ENCODE results near the gene MTFP1. TPM values are rescaled to one million over a fixed set of nuclear protein-coding genes. Genes with fewer than 3 reads are reported as not detected.
"Not testable (repeated sequence)": the region's sequence is repeated elsewhere in the genome, so short reads cannot be mapped to it uniquely, and the experiment has no call there.

MTFP1 gene
- total RNA-seq, 1 experiment from 2014 or later = 10.0 TPM

DNA sequence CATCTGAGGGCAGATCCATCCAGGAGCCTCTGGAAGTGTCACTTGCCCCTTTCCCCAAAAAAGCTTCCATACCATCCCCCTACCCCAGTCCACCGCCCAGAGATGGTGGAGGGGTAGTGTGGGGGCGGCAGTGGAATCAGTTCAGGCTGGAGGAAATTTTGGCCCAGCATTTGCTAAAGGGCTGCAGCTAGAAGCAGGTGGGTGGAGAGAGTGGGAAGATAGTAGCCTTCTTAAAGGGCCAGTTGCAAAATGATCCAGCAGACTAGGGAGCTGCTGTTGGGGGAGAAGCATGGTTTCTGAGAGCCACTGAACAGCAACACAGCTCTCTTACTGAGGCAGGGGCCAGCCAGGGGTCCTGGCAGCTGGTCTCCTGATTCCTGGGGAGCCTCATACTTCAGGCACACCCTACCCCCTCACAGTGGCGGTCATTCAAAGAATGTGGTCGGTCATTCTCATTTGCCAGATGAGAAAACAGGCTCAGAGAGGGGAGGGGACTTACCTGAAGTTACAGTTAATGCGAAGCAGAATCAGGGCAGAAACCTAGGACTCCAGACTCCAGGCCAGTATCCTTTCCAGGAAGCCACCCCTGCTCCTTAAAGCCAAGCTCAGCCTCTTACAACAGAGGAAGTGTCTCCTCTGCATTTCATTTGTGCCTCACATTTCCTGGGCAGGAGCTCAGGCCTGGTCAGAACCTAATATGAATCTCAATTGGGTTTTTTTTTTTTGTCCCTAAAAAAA lies 23.4 kb upstream of the MTFP1 start:
- DNase-seq (ENCODE audit: low read depth) = no peak

DNA sequence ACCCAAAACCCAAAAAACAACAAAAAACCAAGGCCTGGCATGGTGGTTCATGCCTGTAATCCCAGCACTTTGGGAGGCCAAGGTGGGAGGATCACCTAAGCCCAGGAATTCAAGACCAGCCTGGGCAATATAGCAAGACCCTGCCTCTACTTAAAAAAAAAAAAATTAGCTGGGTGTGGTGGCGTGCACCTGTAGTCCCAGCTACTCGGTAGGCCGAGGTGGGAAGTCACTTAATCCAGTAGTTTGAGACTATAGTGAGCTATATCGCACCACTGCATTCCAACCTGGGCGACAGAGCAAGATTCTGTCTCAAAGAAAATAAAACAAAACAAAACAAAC lies 22.8 kb upstream of the MTFP1 start:
- not testable (repeated sequence) for DNase-seq (ENCODE audit: low read depth)

DNA sequence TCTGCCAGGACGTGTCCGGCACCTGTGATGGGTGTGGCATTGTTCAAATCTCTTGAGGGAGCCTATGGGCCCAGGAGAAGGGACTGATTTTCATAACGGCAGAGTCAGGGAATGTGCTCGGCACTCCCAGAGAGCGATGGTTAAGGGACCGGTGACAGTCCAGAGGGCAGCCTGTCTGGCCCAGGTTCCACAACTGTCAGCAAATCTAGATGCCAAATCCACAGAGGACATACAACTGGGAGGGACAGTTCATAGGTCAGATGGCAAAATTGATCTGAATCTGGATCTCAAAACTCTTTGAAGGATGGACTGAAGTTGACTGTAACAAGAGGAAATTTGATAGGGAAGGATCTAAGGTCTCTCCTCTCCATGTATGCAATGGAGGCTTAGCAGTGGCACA lies 21.3 kb upstream of the MTFP1 start:
- no peak for DNase-seq (ENCODE audit: low read depth)

DNA sequence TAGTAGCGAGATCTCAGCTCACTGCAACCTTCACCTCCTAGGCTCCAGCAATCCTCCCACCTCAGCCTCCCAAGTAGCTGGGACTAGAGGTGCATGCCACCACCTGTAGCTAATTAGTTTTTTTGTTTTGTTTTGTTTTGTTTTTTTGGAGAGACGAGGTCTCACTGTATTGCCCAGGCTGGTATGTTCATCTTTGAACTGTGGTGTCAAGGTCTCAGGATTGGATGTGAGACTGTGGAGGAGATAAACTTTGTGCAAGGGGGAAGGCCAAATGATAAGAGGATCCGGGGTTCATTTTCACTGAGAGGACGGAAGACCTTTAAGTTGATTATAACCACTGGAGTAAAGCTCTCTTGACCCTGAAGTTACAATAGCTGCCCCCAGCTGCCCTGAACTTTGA lies 19.8 kb upstream of the MTFP1 start:
- DNase-seq (ENCODE audit: low read depth) = no peak

DNA sequence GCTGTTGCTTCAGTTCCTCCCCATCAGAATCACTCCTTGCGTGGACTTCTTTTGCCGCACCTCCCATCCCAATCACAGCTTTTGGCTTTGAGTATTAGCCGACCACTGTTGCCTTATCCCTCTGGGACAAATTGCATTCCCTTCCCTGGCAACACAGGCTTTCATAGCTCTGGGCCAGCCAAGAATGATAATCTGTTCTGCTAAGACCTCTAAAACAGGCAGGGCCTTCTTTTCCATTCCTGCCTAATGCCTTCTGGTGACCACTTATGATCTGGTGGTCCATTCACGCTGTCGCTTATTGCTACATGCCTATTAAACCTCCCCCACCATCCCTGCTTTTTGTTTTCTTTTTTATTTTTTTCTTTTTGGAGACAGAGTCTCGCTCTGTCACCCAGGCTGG lies 19.2 kb upstream of the MTFP1 start:
- DNase-seq (ENCODE audit: low read depth) = no peak

DNA sequence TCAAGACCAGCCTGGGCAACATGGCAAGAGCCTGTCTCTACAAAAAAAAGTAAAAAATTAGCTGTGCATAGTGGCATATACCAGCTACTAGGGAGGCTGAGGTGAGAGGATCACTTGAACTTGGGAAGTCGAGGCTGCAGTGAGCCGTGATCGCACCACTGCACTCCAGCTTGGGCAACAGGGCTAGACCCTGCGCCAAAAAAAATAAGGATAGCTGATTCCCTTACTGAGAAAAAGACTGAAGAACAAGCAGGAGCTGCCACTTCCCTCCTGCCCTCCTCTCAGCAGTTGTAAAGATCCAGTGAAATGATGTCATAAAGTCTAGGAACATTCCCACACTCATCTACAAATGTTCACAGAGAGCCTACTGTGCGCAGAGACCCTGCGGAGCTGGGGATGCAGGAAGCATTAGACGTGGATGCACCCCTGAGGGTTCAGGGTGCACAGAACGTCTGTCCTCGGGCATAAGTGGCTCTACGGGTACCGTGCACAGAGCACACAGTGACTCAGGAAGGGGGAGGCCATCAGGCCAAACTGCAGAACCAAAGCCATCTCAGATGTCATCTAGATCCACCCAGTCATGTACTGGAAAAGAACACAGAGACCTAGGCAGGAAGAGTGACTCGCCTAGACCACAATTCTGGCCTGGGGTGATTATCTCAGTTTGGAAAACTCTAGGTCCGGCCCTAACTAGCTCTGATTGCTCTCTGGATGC lies 17.0 kb upstream of the MTFP1 start:
- peak; percentile 94 for DNase-seq (ENCODE audit: low read depth)

DNA sequence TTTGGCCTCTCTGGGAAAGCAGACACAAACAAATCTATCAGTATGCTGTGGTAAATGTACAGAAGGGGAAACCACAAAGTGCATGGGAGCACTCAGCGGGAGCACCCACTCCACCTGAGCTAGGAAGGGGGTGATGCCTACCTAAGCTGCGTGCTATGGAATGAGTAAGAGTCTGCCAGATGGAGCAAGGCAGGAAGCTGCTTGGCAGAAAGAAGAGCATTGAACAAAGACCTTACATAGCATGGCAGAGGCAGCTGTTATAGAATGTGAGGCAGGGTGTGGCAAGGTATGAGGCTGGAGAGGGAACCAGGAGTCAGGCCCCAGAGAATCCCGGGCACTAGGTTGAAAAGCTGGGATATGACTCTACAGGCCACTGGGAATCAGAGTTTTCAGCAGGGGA lies 13.8 kb upstream of the MTFP1 start:
- DNase-seq (ENCODE audit: low read depth) = no peak

DNA sequence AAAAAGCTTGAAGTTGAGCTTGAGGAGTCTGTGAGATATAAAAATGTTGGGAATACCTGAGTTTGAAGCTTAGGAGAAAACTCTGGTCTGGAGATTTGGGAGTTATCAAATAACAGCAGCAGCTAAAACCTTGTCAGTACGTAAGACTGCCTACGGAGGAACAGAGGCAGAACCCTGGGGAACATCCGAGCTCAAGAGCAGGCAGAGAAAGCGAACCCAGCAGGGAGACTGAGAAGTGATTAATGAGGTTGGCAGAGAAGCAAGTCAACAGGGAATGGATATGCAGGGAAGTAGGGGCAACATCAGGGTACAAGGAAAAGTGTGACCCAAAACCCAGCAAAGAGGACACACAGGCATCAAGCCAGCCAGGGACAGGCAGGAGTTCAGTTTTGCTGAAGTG lies 12.6 kb upstream of the MTFP1 start:
- no peak for DNase-seq (ENCODE audit: low read depth)

DNA sequence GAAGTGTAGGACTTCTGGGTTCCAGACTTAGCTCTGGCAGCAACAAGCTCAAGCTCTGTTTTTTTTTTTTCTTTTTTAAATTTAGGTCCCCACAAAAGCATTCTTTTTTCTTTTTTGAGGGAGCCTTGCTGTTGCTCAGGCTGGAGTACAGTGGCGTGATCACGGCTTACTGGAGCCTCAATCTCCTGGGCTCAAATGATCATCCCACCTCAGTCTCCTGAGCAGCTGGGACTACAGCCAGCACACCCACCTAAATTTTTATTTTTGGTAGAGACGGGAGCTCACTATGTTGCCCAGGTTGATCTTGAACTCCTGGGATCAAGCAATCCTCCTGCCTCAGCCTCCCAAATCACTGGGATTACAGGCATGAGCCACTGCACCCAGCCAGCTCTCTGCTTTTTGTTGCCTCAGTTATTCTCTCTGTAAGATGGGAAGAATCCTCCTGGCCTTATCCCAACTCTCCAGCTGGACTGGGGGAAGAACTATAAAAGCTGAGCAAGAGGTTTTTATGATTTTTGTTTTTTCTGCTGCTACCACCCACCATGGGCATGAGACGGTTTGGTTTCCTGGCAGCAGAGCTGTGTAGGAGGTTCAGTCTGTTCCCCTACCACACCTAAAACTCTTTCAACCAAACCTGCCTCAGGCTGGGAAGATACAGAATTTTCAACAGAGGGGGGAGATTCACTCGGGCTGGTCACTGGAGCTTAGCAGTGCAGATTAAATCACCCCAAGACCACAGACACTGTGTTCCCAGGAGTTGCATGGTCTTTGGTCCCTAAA lies 11.6 kb upstream of the MTFP1 start:
- DNase-seq (ENCODE audit: low read depth) = no peak

DNA sequence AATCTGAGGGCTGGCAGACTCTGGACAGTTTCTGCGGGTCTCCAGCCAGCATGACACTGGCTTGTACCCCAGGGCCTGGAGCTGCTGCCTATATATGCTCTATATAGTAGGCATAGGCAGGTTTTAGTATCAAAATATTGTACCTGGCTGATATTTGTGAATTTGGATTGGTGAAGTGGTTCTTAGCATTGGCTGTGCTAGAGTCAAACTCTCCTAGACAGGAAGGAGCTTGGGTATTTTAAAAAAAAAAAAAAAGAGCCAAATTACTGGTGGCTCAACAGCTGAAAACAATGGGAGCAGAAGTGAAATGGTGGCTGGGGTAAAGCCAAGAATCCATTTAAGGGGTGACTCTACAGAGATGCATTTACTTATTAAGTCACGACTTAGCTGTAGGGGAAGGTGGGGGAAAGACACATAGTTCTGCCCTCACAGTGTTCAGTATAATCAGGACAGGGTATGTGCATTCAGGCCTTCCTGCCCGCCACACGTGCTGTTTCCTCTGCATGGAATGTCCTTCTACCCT lies 11.0 kb upstream of the MTFP1 start:
- DNase-seq (ENCODE audit: low read depth) = no peak

DNA sequence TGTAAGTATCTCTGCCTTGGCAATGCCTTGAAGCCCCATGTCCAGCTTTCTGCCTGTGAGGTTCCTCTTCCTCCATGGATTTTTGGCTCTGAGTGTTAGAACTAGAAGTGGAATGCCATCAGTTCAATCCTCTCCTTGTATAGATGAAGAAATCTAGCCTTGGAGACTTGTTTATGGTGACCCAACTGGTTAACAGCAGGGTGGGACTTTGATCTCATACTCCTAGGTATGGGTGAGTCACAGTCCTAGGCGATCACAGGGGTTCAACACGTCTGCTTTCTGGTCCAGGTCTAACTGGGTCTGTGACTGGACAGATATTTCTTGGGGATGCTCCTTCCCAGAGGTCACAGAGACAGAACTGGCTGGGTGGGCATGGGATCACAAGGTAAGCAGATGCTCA lies 9.2 kb upstream of the MTFP1 start:
- no peak for DNase-seq (ENCODE audit: low read depth)

DNA sequence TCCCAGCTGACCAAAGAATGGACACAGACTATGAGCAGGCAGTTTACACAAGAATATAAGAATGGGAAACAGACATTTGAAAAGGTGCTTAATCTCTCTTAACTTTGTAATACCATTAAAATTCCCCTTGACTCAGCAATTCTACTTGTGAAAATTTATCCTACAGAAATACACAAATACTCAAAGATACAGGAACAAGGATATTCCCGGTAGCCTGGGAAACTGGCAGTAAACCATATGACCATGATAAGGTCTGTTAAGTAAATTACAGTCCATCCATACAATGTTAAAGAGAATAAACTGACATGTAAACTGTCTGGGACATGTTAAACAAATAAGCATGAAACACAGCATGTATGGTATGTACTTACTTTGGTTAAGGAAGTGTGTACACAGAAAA lies 8.7 kb upstream of the MTFP1 start:
- DNase-seq (ENCODE audit: low read depth) = no peak

DNA sequence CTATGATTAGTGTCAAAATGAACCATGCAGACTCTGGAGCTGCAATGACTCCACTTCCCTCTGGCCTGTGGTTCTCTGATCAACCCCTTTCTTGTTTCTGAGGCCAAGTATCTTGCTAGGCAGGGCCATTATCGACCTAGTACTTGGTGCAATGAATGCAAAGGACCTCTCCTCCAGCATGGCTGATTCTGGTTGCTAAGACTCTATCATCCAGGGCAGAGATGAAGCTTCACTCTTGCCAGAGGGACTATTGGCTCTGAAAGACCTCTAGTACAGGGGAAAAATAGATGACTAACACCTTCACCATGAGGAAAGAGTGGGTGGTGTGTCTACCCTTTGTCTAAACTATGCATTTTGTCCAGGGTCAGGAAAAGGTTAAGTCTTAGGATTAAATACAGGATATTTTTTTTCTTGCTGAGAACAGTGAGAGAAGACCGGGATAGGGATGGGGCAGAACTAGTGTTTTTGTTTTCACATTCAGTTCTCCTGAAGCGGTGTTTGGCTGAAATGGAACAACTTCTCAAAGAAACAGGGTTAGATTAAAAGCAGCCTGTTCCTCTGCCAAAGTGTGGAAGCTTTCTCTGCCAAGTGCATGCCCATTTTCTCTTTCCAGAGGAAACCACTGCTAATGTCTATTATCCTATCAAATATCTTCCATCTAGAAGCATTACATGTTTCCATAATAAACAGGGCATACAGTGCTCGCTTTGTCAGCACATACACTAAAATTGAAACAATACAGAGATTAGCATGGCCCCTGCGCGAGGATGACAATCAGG lies 5.0 kb upstream of the MTFP1 start:
- peak; percentile 88 for DNase-seq (ENCODE audit: low read depth)

DNA sequence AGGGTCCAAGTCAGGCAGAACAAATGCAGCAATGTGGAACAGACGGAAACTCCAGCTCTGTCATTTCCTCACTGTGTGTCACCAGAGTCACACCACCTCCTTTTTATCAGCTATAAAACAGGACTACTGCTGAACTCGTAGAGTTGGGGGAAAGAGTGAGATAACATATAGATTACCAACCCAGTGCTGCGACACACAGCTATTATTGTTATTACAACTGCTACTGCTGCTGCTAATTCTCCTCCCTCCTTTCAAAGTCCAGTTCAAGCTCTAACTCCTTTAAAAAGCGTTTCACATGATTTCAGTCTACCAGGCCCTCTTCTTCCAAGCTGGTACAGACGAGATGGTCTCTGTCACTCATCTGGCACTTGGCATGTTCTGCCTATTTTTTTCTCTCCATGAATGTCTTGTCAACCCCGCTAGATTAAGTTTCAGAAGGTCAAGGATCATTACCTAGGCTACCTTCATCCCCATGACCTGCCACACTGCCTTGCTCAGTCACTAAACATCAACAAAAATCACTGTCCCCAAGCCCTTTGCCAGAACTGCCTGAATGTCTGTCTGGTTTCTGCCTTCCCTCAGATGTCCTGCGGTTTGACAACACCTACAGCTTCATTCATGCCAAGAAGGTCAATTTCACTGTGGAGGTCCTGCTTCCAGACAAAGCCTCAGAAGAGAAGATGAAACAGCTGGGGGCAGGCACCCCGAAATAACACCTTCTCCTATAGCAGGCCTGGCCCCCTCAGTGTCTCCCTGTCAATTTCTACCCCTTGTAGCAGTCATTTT lies 3.7 kb upstream of the MTFP1 start:
- DNase-seq (ENCODE audit: low read depth) = peak; percentile 33

DNA sequence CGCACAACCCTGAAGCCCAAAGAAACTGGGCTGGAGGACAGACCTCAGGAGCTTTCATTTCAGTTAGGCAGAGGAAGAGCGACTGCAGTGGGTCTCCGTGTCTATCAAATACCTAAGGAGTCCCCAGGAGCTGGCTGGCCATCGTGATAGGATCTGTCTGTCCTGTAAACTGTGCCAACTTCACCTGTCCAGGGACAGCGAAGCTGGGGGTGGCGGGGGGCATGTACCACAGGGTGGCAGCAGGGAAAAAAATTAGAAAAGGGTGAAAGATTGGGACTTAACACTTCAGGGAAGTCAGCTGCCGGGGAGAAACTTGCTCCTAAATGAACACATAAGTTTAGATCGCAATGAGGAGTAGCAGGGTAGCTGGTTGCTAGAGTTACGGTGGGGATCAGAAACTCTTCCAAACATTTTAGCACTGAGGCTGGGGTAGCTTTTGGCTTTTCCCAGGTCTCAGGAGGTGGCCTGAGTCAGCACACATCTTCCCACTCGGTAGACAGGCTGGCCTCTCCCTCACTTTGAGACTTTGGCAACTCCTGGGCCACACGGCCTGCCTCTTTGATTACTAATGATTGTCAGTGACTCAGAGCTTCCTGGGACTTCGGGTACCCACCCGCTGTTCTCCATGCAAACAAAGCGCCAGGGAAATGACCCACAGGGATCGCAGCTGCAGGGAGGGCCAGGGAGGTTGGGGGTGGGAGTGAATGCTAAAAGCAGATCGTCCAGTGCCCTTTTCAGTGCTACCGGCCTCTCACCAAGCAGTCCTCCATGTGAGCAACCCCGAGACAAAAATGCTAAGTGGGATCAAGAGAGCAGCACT lies 2.9 kb upstream of the MTFP1 start:
- peak; percentile 97 for DNase-seq (ENCODE audit: low read depth)

DNA sequence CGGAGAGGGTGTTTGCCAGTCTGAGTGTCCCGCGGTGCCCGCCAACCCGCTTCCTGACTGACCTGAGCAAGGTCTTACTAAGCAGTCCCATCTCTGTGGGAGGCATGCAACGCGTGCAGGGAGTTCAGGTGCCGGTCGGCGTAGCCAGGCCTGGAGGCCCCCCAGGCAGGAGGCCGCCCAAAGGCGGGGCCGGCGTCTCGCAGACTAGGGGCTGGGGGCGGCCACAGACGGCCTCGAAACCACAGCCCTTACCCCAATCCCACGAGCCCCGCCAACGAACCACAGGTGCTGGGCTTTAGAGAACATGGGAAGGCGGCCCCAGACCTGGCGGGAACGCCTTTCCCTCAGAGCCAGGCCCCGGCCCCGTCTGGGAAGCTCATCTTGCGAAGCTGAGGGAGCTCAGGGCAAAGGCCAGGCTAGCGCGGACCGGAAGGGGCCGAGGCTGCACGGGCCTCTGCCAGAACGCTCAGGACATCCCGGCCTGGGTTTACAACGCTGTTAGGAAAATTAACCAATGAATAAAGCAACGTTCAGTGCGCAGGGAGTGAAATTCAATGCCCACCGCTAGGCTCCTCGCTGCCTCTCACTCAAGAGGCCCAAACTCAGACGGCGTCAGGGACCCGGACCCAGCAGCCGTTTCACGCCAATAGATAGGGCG lies 2.1 kb upstream of the MTFP1 start:
- peak; percentile 86 for DNase-seq (ENCODE audit: low read depth)

DNA sequence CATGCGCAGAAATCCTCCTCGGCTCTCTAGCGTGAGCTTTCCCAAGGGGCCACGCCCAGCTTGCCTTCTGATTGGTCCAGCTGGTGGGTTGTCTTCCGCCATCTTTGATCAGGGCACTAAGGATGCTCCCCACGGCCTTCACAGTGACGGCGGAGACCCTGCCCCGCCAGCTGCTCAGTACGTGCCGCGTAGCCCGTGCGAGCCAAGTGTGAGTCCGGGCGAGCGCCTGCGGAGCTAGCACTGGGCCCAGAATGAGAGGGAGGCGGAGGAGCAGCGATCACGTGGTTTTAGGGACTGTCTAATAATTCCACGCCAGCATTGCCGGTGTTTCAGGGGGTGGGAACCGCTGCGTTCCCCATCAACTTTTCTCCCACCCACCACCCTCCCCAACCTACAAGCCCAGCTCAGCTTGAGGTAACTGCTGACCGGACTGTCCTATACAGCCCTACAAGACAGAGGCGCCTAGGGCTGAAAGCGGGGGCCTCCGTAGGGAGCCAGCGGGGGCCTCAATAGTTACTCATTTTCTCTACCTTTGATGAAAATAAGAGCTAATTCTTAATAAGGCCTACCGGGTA lies 1.5 kb upstream of the MTFP1 start:
- DNase-seq (ENCODE audit: low read depth) = peak; percentile 98

DNA sequence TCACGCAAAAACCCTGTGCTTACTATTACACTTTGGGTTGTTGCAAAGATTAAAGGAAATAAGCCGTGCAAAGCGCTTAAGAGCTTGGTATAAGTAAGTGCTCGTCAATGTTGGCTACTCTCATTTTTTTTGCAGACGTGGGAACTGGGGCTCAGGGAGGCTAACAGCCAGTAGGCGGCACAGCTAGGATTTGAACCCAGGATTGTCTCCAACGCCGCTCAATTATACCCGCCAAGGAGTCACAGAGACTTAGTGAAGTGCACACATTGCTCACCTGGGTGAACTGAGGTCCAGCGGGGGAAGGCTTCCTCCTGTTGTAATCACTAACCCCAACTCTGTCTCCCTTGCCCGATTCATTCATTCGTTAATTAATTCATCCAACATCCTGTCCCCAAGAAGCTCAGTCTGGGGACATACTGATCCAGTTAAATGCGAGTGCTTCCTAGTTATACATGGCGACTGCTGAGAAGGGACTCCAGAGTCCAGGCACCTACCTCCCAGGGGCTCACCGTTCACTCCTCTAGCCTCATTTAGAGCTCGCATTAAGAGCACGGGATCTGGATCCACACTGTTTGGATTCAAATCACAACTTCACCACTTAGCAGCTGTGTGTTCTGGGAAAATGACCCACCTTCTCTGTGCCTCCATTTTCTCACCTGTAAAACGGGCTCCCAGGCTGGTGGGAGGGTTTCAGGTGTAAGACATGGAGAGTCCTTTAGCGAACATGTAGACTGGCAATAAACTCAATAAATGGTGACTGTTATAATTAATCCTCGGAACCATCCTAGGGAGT lies 838 bp upstream of the MTFP1 start:
- DNase-seq (ENCODE audit: low read depth) = peak; percentile 32

DNA sequence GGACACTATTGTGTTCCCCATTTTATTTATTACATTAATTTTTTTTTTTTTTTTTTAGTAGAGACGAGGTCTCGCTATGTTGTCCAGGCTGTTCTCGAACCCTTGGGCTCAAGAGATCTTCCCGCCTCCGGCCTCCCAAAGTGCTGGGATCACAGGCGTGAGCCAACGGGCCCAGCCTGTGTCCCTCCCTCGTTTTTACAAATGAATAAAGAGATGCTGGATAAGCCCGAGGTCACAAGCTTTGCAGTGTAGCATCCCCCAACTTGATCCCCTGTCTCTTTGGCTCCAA lies 297 bp upstream of the MTFP1 start:
- DNase-seq (ENCODE audit: low read depth) = no peak

All from M059J (cell line).